Liver (tissue), 9 donors: Measurements from ENCODE around the gene ZNF22. TPM values are rescaled to one million over a fixed set of nuclear protein-coding genes. Genes with fewer than 3 reads are reported as not detected.

ENCODE experiments used
- DNase-seq: peaks from one replicate; pipeline ENCODE4 v3.0.0-alpha.2; 2017; ENCODE audit warnings: low spot score
- H3K27ac ChIP-seq, 2 donors: one replicate each; pipeline ENCODE4 v1.7.0; 2013; ENCODE audit warnings: inconsistent platforms in 2 of 2, low read length in 2 of 2, control low read depth in 1 of 2, low read depth in 1 of 2, mild to moderate bottlenecking in 1 of 2
- H3K27me3 ChIP-seq, 4 donors: one replicate each; pipeline versions ENCODE4 v1.6.1 to v1.7.0; 2013; ENCODE audit warnings: low read length in 3 of 4, inconsistent platforms in 1 of 4, mild to moderate bottlenecking in 1 of 4, moderate library complexity in 1 of 4; ENCODE audit not compliant: control insufficient read depth in 4 of 4, insufficient read depth in 4 of 4
- H3K36me3 ChIP-seq, 4 donors: one replicate each; pipeline versions ENCODE4 v1.6.1 to v1.7.0; 2013; ENCODE audit warnings: low read length in 3 of 4, mild to moderate bottlenecking in 3 of 4, low read depth in 1 of 4, moderate library complexity in 1 of 4; ENCODE audit not compliant: control insufficient read depth in 4 of 4, insufficient read depth in 3 of 4
- H3K4me1 ChIP-seq, 4 donors: one replicate each; pipeline versions ENCODE4 v1.6.1 to v1.7.0; 2013; ENCODE audit warnings: low read length in 3 of 4, mild to moderate bottlenecking in 3 of 4, moderate library complexity in 1 of 4; ENCODE audit not compliant: control insufficient read depth in 4 of 4, insufficient read depth in 4 of 4
- H3K4me3 ChIP-seq, 3 donors: one replicate each; pipeline versions ENCODE4 v1.6.1 to v1.7.0; 2013; ENCODE audit warnings: low read length in 3 of 3, control low read depth in 1 of 3, low read depth in 1 of 3, mild to moderate bottlenecking in 1 of 3
- H3K9ac ChIP-seq, 2 donors: one replicate each; pipeline ENCODE4 v1.7.0; 2013; ENCODE audit warnings: low read length in 2 of 2, mild to moderate bottlenecking in 2 of 2, moderate library complexity in 2 of 2, control low read depth in 1 of 2, low read depth in 1 of 2
- H3K9me3 ChIP-seq, 4 donors: one replicate each; pipeline versions ENCODE4 v1.6.1 to v1.7.0; 2013; ENCODE audit warnings: low read length in 3 of 4; ENCODE audit not compliant: control insufficient read depth in 4 of 4
- EGR1 ChIP-seq, 2 donors: IDR thresholded peaks; 2 replicates each; pipeline ENCODE4 v1.6.1; 2016 to 2018; ENCODE audit warnings: antibody characterized with exemption in 2 of 2, low read depth in 2 of 2
- FOXA1 ChIP-seq: IDR thresholded peaks from 2 replicates; pipeline ENCODE4 v1.6.1; 2016; ENCODE audit warnings: antibody characterized with exemption
- FOXA2 ChIP-seq: IDR thresholded peaks from 2 replicates; pipeline ENCODE4 v1.6.1; 2016; ENCODE audit warnings: antibody characterized with exemption
- GABPA ChIP-seq, 2 donors: IDR thresholded peaks in 1 of 2; conservative IDR thresholded peaks in 1 of 2; 2 replicates each; pipeline ENCODE4 v1.6.1; 2016; ENCODE audit warnings: antibody characterized with exemption in 2 of 2, mild to moderate bottlenecking in 1 of 2, moderate library complexity in 1 of 2
- HNF4A ChIP-seq, 2 donors: conservative IDR thresholded peaks; 2 replicates each; pipeline ENCODE4 v1.6.1; 2016; ENCODE audit warnings: antibody characterized with exemption in 2 of 2, mild to moderate bottlenecking in 2 of 2
- HNF4G ChIP-seq: IDR thresholded peaks from 2 replicates; pipeline ENCODE4 v1.6.1; 2016; ENCODE audit warnings: antibody characterized with exemption
- JUND ChIP-seq, 2 donors: IDR thresholded peaks; 2 replicates each; pipeline ENCODE4 v1.6.1; 2016; ENCODE audit warnings: antibody characterized with exemption in 2 of 2
- NR2F2 ChIP-seq: IDR thresholded peaks from 2 replicates; pipeline ENCODE4 v1.6.1; 2016; ENCODE audit warnings: antibody characterized with exemption
- RAD21 ChIP-seq, 2 donors: IDR thresholded peaks; 2 replicates each; pipeline ENCODE4 v1.6.1; 2016; ENCODE audit warnings: antibody characterized with exemption in 2 of 2, mild to moderate bottlenecking in 2 of 2
- RXRA ChIP-seq, 2 donors: IDR thresholded peaks; 2 replicates each; pipeline ENCODE4 v1.6.1; 2017 to 2018; ENCODE audit warnings: antibody characterized with exemption in 2 of 2, mild to moderate bottlenecking in 1 of 2
- SP1 ChIP-seq: IDR thresholded peaks from 2 replicates; pipeline ENCODE4 v1.6.1; 2018; ENCODE audit warnings: antibody characterized with exemption, mild to moderate bottlenecking
- YY1 ChIP-seq: IDR thresholded peaks from 2 replicates; pipeline ENCODE4 v1.6.1; 2016; ENCODE audit warnings: antibody characterized with exemption, mild to moderate bottlenecking
- WGBS: extraction: QIAGEN DNeasy Blood & Tissue Kit; methylation state at CpG from one replicate; pipeline ENCODE4 v1.1.7; 2013; 5-methylcytosine and 5-hydroxymethylcytosine counted together
- polyA plus RNA-seq, 2 donors: library from polyadenylated mRNA; stranded (reverse) in 1 of 2; unstranded in 1 of 2; fragments of 200-250 nt in 1 of 2; fragments of >200 nt in 1 of 2; fragmentation: Nextera tagmentation in 1 of 2; extraction: Ambion mirVana in 1 of 2; gene quantifications; one replicate each; pipeline versions ENCODE4 v1.2.1 to v1.2.3, GENCODE V29; 2013 to 2015
- total RNA-seq, 2 donors: library from RNA; depleted of rRNA; stranded (reverse); fragments of >200 nt; gene quantifications; one replicate each; pipeline ENCODE4 v1.2.3, GENCODE V29; 2014
- TF ChIP-seq, protein P1 (sequence below): IDR thresholded peaks from 2 replicates; pipeline ENCODE4 v1.6.1; 2016; ENCODE audit warnings: antibody characterized with exemption
- TF ChIP-seq, protein P2 (sequence below): IDR thresholded peaks from 2 replicates; pipeline ENCODE4 v1.6.1; 2016; ENCODE audit warnings: antibody characterized with exemption, mild to moderate bottlenecking
- TF ChIP-seq, protein P3 (sequence below): IDR thresholded peaks from 2 replicates; pipeline ENCODE4 v1.6.1; 2016; ENCODE audit warnings: antibody characterized with exemption
- TF ChIP-seq, protein P4 (sequence below): fragments of 150-350 bp; IDR thresholded peaks from 2 replicates; pipeline ENCODE4 v1.5.1; 2017; ENCODE audit warnings: improper control_type of control experiment, low read depth, low read length; ENCODE audit not compliant: missing input control
- TF ChIP-seq, protein P5 (sequence below): IDR thresholded peaks from 2 replicates; pipeline ENCODE4 v1.6.1; 2016; ENCODE audit warnings: antibody characterized with exemption
- donor health status: healthy.
- donor health status: healthy.
- donor health status: healthy.
- donor health status: healthy.
- donor health status: healthy.

ZNF22 gene
- total and polyA plus RNA-seq, 4 donors = 10.3 to 22.6 (median 20.3) TPM

DNA sequence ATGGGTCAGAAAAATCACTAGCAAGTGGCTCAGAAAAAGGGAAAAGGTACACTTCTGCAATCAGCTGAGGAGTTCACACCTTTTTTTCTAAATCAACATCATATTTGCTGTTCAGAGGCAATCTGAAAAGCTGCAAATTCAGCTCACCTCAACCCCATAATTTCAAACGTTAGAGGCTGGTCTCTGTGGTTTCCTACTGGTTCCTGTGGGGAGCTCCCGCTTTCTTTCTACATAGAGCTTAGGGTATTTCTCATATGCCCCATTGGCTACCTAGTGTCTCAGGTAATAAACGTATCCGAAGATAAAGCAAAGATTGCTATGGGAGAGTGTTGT lies 5.2 kb upstream of the ZNF22 start:
- no peak for DNase-seq
- Histone ChIP-seq H3K9me3 (no peaks in the 10 kb centered on the region), H3K4me3 (no peak overlapping the region), H3K27me3 (no peaks in the 10 kb centered on the region), H3K9ac (peak overlapping the region in 1 of 2 donors; percentile 29), H3K4me1 (peaks cover 42 to 88% (median 67%) of the 10 kb centered on the region in 4 donors), H3K36me3 (no peaks in the 10 kb centered on the region), H3K27ac (peak overlapping the region; percentile 65 to 94)
- WGBS = 25% methylated on average over 4 of the region's 4 CpGs
- TF ChIP-seq, protein P1, sequence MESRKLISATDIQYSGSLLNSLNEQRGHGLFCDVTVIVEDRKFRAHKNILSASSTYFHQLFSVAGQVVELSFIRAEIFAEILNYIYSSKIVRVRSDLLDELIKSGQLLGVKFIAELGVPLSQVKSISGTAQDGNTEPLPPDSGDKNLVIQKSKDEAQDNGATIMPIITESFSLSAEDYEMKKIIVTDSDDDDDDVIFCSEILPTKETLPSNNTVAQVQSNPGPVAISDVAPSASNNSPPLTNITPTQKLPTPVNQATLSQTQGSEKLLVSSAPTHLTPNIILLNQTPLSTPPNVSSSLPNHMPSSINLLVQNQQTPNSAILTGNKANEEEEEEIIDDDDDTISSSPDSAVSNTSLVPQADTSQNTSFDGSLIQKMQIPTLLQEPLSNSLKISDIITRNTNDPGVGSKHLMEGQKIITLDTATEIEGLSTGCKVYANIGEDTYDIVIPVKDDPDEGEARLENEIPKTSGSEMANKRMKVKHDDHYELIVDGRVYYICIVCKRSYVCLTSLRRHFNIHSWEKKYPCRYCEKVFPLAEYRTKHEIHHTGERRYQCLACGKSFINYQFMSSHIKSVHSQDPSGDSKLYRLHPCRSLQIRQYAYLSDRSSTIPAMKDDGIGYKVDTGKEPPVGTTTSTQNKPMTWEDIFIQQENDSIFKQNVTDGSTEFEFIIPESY = no peak
- TF ChIP-seq FOXA1 = no peak
- TF ChIP-seq EGR1 (IDR thresholded peaks at IDR 0.05; ENCODE audit: low read depth in 2 of 2) = no peak
- TF ChIP-seq, protein P2, sequence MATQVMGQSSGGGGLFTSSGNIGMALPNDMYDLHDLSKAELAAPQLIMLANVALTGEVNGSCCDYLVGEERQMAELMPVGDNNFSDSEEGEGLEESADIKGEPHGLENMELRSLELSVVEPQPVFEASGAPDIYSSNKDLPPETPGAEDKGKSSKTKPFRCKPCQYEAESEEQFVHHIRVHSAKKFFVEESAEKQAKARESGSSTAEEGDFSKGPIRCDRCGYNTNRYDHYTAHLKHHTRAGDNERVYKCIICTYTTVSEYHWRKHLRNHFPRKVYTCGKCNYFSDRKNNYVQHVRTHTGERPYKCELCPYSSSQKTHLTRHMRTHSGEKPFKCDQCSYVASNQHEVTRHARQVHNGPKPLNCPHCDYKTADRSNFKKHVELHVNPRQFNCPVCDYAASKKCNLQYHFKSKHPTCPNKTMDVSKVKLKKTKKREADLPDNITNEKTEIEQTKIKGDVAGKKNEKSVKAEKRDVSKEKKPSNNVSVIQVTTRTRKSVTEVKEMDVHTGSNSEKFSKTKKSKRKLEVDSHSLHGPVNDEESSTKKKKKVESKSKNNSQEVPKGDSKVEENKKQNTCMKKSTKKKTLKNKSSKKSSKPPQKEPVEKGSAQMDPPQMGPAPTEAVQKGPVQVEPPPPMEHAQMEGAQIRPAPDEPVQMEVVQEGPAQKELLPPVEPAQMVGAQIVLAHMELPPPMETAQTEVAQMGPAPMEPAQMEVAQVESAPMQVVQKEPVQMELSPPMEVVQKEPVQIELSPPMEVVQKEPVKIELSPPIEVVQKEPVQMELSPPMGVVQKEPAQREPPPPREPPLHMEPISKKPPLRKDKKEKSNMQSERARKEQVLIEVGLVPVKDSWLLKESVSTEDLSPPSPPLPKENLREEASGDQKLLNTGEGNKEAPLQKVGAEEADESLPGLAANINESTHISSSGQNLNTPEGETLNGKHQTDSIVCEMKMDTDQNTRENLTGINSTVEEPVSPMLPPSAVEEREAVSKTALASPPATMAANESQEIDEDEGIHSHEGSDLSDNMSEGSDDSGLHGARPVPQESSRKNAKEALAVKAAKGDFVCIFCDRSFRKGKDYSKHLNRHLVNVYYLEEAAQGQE = no peak
- TF ChIP-seq, protein P3, sequence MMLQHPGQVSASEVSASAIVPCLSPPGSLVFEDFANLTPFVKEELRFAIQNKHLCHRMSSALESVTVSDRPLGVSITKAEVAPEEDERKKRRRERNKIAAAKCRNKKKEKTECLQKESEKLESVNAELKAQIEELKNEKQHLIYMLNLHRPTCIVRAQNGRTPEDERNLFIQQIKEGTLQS = no peak
- TF ChIP-seq, protein P4, sequence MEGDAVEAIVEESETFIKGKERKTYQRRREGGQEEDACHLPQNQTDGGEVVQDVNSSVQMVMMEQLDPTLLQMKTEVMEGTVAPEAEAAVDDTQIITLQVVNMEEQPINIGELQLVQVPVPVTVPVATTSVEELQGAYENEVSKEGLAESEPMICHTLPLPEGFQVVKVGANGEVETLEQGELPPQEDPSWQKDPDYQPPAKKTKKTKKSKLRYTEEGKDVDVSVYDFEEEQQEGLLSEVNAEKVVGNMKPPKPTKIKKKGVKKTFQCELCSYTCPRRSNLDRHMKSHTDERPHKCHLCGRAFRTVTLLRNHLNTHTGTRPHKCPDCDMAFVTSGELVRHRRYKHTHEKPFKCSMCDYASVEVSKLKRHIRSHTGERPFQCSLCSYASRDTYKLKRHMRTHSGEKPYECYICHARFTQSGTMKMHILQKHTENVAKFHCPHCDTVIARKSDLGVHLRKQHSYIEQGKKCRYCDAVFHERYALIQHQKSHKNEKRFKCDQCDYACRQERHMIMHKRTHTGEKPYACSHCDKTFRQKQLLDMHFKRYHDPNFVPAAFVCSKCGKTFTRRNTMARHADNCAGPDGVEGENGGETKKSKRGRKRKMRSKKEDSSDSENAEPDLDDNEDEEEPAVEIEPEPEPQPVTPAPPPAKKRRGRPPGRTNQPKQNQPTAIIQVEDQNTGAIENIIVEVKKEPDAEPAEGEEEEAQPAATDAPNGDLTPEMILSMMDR = no peak
- TF ChIP-seq FOXA2 = no peak
- TF ChIP-seq RXRA (IDR thresholded peaks at IDR 0.05) = no peak

DNA sequence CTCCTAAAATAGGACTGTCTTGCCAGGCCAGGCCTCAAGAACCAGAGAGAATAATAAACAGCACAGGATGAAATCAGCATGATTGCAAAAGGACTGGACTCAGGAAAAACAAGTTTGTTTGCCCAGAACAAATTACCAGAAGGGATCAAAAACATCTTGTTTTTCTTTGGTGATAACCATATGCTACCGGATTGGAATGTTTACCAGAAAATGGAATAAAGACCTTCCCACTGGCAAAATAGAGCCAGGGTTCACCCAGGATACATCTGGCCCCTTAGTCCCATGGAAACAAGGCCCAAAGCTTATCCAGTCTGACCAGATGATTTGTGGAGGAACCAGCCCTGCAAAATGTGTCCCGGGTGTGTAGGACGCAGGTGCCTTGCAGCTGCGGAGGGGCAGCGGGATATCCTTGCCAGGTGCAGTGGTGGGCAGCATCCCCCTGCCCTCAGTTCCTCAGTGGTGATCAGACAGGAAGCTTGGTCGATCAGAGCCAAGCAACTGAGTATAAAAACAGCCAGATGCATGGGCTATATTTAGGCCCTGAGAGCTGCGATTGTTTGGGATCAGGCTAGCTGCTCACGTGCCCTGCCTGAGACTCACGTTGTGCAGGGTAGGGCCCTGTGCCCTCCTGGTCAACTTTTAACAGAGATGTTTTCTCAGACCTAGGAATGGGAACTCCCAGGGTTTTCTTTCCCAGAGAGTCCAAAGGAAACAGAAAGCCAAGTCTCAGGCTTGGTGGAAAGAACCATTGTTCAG lies 4.6 kb upstream of the ZNF22 start:
- Histone ChIP-seq H3K4me3 (no peak overlapping the region), H3K9ac (peak overlapping the region in 1 of 2 donors; percentile 29), H3K27me3 (no peaks in the 10 kb centered on the region), H3K4me1 (peaks cover 38 to 82% (median 62%) of the 10 kb centered on the region in 4 donors), H3K27ac (peak overlapping the region; percentile 65 to 94), H3K36me3 (no peaks in the 10 kb centered on the region), H3K9me3 (no peaks in the 10 kb centered on the region)
- no peak for DNase-seq
- WGBS = 19% methylated on average over 9 of the region's 9 CpGs
- peak; percentile 72 for TF ChIP-seq FOXA2
- TF ChIP-seq, protein P3 = no peak
- TF ChIP-seq, protein P1 = peak; percentile 54
- peak; percentile 69 for TF ChIP-seq NR2F2
- TF ChIP-seq GABPA (IDR thresholded peaks at IDR 0.05 in 1 of 2, conservative IDR thresholded peaks at IDR 0.05 in 1 of 2) = no peak
- TF ChIP-seq RAD21 (IDR thresholded peaks at IDR 0.05) = peak; percentile 29 to 43
- TF ChIP-seq JUND (IDR thresholded peaks at IDR 0.05) = peak; percentile 61 to 68
- TF ChIP-seq SP1 = peak; percentile 85
- TF ChIP-seq RXRA (IDR thresholded peaks at IDR 0.05) = peak; percentile 78 to 82
- peak; percentile 72 to 74 for TF ChIP-seq HNF4A (conservative IDR thresholded peaks at IDR 0.05)
- peak; percentile 66 for TF ChIP-seq YY1
- TF ChIP-seq HNF4G = no peak
- TF ChIP-seq, protein P2 = peak; percentile 16
- TF ChIP-seq, protein P5, sequence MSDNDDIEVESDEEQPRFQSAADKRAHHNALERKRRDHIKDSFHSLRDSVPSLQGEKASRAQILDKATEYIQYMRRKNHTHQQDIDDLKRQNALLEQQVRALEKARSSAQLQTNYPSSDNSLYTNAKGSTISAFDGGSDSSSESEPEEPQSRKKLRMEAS = peak; percentile 30
